D721Med (cell line): Measurements from ENCODE around the gene C16orf89.

Experiments
- DNase-seq: peaks from one replicate; pipeline ENCODE4 v3.0.0; 2011; ENCODE audit warnings: low spot score; ENCODE audit not compliant: insufficient read length
- FAIRE-seq: peaks from 2 replicates; lab custom pipeline; 2011; peaks lifted over from hg19 to GRCh38; lab: Jason Lieb, UNC
- CTCF ChIP-seq: IDR thresholded peaks from 2 replicates; pipeline ENCODE4 v1.5.1; 2012; ENCODE audit warnings: mild to moderate bottlenecking, control low read depth; ENCODE audit not compliant: insufficient read depth; ENCODE audit errors: missing control alignments

The C16orf89 gene

DNA sequence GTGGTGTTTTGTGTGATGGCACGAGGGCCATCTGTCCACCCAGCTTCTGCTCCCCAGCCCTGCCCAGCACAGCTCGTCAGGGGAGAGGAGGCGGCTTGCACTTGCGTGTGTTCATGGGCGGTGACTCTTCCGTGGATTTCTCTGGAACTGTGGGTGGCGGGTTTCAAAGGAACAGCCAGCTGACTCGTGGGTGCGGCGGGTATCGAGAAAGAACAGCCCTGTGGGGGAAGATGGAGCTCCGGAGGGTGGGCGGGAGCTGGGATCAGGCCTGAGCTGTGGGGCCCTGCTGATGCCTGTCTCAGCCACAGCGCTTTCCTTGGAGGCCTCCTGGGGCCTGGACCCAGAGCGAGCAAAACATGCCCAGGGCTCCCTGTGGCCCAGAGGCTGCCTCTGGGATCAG lies 45.2 kb downstream of the C16orf89 start:
- DNase-seq (no peak), FAIRE-seq (no peak)
- no peak for TF ChIP-seq CTCF

DNA sequence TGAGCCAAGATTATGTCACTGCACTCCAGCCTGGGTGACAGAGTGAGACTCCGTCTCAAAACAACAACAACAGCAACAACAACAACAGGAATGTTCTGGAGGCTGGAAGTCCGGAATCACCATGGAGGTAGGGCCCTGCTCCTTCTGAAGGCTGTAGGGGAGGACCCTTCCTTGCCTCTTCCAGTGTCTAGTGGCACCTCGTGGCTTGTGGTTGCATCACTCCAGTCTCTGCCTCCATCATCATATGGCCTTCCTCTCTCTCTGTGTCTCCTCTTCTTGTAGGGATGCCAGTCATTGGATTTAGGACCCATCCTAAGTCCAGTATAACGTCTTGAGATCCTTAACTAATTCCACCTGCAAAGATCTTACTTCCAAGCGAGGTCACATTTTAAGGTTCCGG lies 46.0 kb downstream of the C16orf89 start:
- FAIRE-seq, result no peak
- DNase-seq, result no peak
- no peak for TF ChIP-seq CTCF

DNA sequence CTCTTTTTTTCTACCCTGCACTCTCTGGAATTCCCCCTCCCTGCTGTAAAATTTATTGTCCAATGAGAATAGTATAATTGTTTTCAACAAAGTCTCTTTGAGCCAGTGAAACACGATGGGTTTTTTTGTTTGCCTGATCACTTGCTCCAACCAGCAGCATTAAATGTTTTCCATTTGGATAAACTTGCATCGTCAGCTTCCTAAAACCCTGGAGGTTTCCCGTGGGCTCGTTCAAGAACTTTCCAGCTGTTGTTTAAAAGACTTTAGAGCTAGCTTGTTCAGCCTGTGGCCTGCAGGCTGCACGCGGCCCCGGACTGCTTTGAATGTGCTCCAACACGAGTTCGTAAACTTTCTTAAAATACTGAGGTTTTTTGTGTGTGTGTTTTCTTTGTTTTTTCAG lies 47.0 kb downstream of the C16orf89 start:
- no peak for TF ChIP-seq CTCF
- no peak for DNase-seq
- FAIRE-seq, result no peak

GRCh38 chr16:5017678-5017969 lies 48.1 kb downstream of the C16orf89 start:
- no peak for FAIRE-seq
- TF ChIP-seq CTCF, result no peak

DNA sequence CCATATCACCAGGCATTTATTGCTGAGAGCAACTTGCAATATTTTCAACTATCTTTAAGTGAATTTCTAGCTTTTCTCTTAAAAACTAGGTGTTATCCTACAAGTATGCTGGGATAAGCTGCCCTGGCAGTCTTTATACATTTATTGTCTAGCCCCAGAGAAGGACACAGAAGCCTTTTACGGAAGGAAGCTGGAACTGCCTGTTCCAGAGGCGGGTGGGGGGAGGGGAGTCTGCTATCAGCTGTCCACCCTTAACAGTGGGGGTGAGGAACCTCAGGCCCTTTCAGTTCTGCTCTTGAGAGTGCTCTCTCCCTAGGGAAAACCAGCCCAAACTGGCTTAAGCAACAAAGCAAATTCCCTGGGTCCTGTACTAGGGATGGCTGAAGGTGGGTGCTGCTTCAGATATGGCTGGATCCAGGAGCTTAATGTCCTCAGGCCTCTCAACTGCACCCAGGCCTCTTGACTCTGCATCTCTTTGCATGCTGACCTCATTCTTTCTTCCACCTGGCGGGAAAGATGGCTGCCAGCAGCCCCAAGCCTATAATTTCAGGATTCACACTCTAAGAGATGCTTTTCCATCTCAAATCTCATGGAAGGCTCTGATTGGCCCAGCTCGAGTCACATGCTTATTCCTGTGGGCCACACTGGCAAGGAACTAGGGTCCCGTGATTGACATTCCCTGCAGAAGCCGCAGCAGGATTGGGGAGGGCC lies 48.6 kb downstream of the C16orf89 start:
- DNase-seq, result no peak
- no peak for FAIRE-seq
- TF ChIP-seq CTCF, result no peak

More at GRCh38 chr16:5017678-5017969, 48.1 kb downstream of the C16orf89 start:
- no peak for DNase-seq

DNA sequence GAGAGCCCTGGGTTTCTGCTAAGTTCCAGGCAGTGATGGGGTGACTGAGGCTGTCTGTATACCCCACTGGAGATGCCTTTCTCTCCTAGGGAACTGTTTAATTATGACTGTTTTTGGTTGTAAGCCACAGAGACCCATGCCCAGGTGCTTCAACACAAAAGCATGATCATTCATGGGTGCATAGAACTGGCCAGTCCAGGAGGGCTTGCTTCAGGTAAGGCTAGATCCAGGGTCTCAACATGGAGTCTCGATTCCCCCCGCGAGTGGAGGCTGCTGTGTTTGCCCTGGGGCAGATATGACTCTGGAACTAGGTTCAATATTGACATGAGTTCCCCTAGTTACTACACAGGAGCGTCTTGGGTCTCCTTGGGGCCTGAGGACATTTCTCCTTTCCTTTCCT lies 49.9 kb downstream of the C16orf89 start:
- FAIRE-seq (no peak), DNase-seq (no peak)
- TF ChIP-seq CTCF, result no peak

GRCh38 chr16:5015351-5015750 lies 50.4 kb downstream of the C16orf89 start:
- DNase-seq (no peak), FAIRE-seq (no peak)
- TF ChIP-seq CTCF, result no peak
